Esophagus squamous epithelium (tissue), 4 donors: ENCODE data around the gene BTBD2.

ENCODE experiments used
- POLR2A ChIP-seq, 4 donors: fragments of 450-650 bp; IDR thresholded peaks; one replicate each; pipeline ENCODE4 v1.6.1; 2017; ENCODE audit warnings: antibody characterized with exemption in 4 of 4, mild to moderate bottlenecking in 4 of 4, moderate library complexity in 3 of 4
- TF ChIP-seq, protein P1 (sequence below), 6 experiments: fragments of 450-650 bp in 4 of 6; fragments of 200-600 bp in 2 of 6; sonication (generic) in 2 of 6; IDR thresholded peaks; one replicate each; pipeline ENCODE4 v1.5.1; 2016 to 2019; ENCODE audit warnings: antibody characterized with exemption in 6 of 6, mild to moderate bottlenecking in 4 of 6, moderate library complexity in 4 of 6

DNA sequence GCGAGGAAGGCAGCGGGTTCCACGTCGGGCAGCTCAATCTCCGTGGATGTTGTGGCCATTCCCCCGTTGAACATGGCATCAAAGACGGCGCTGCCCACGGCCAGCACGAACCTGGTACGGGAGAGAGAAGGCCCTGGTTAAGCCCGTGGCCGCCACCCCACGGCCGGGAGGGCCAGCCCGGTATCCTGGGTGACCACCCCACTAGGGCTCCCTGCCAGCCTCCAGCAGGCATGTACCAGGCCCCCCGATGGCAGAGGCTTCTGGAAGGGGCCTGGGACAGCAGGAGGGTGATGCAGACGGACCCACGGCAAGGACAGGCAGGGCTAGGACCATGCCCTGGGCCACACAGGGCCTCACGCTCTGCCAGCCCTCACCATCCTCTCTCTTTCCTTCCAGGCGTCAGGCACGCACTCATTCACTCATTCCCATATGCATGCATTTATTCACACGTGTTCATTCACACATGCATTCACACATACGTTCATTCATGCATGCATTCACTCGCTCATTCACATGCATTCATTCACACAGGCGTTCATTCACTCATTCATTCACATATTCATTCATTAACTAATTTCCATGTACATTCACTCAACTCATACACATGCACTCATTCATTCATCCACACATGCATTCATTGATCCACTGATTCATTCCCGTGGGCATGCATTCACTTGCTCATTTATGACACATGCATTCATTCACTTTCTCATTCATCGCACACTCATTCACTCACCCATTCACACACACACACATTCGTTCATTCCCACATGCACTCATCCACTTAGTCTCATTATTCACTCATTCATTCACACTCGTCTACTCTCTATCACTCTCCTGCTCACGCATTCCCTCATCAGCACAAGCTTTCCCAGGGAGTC lies 17.9 kb downstream of the BTBD2 start:
- TF ChIP-seq, protein P1, sequence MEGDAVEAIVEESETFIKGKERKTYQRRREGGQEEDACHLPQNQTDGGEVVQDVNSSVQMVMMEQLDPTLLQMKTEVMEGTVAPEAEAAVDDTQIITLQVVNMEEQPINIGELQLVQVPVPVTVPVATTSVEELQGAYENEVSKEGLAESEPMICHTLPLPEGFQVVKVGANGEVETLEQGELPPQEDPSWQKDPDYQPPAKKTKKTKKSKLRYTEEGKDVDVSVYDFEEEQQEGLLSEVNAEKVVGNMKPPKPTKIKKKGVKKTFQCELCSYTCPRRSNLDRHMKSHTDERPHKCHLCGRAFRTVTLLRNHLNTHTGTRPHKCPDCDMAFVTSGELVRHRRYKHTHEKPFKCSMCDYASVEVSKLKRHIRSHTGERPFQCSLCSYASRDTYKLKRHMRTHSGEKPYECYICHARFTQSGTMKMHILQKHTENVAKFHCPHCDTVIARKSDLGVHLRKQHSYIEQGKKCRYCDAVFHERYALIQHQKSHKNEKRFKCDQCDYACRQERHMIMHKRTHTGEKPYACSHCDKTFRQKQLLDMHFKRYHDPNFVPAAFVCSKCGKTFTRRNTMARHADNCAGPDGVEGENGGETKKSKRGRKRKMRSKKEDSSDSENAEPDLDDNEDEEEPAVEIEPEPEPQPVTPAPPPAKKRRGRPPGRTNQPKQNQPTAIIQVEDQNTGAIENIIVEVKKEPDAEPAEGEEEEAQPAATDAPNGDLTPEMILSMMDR (IDR thresholded peaks at IDR 0.05): no peak
- no peak for TF ChIP-seq POLR2A (IDR thresholded peaks at IDR 0.05)
